Astrocyte of the spinal cord (primary cell): ENCODE measurements around the gene UBXN6.

Experiments
- DNase-seq: peaks from one replicate; pipeline ENCODE4 v3.0.0; 2011; ENCODE audit warnings: low read depth, low spot score
- H3K4me3 ChIP-seq: 2 replicates; pipeline ENCODE4 v1.5.1; 2011; ENCODE audit warnings: low read depth, mild to moderate bottlenecking, low read length, moderate library complexity
- in situ Hi-C: cut with HindIII; loops from 2 replicates; pipeline ENCODE4 v1.10.0; 2017; ENCODE audit warnings: low sequenced_read_pairs
- TF ChIP-seq, protein P1 (sequence below): IDR thresholded peaks from 2 replicates; pipeline ENCODE4 v1.5.1; 2012; ENCODE audit warnings: low read depth, mild to moderate bottlenecking, low read length, inconsistent platforms

UBXN6 gene

DNA sequence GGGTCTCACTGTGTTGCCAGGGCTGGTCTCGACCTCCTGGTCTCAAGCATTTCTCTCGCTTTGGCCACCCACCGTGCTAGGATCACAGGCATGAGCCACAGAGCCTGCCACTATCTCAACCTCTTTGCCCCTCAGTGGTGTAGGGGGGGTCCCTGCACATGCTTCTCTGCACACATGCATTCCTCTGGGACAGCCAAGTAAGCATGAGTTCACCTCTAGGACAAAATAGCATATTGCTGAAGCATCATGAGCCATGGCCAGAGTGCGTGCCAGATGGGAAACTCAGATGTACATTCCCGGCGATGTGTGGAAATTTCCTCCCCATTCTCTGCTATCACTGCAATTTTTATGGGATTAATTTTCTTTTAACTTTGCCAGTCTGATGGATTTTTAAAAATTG is 32.1 kb downstream of the UBXN6 start:
- H3K4me3 ChIP-seq, result no peak overlapping the region
- TF ChIP-seq, protein P1, sequence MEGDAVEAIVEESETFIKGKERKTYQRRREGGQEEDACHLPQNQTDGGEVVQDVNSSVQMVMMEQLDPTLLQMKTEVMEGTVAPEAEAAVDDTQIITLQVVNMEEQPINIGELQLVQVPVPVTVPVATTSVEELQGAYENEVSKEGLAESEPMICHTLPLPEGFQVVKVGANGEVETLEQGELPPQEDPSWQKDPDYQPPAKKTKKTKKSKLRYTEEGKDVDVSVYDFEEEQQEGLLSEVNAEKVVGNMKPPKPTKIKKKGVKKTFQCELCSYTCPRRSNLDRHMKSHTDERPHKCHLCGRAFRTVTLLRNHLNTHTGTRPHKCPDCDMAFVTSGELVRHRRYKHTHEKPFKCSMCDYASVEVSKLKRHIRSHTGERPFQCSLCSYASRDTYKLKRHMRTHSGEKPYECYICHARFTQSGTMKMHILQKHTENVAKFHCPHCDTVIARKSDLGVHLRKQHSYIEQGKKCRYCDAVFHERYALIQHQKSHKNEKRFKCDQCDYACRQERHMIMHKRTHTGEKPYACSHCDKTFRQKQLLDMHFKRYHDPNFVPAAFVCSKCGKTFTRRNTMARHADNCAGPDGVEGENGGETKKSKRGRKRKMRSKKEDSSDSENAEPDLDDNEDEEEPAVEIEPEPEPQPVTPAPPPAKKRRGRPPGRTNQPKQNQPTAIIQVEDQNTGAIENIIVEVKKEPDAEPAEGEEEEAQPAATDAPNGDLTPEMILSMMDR, result no peak
- peak; percentile 57 for DNase-seq
- in situ Hi-C loops, result no loop called here

GRCh38 chr19:4423416-4424126 is 34.0 kb downstream of the UBXN6 start:
- DNase-seq, result no peak
- in situ Hi-C loops, result no loop called here
- TF ChIP-seq, protein P1, result no peak
- H3K4me3 ChIP-seq, result no peak overlapping the region

DNA sequence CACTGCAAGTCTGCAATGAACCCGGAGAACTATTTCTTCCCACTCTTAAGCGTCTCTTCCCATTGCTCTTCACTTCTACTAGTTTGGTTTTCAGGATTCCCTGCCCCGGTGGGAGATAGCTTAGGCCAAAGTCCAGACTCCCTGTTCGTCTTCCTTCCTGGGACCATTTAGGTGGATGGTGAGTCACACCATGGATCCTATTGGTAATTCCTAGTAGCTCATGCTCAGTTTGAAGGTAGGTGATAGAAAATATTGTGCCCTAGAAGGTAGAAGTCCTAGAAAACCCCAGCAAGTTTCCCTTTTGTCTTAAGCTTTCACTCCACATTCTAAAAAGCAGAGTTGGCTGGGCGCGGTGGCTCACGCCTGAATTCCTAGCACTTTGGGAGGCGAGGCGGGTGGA is 41.3 kb downstream of the UBXN6 start:
- no peak overlapping the region for H3K4me3 ChIP-seq
- in situ Hi-C loops, result no loop called here
- TF ChIP-seq, protein P1, result no peak
- no peak for DNase-seq

GRCh38 chr19:4415352-4415751 is 42.2 kb downstream of the UBXN6 start:
- H3K4me3 ChIP-seq, result no peak overlapping the region
- TF ChIP-seq, protein P1, result no peak
- no peak for DNase-seq
- in situ Hi-C loops, result no loop called here

GRCh38 chr19:4414800-4415321 is 42.7 kb downstream of the UBXN6 start:
- DNase-seq, result peak; percentile 16
- in situ Hi-C loops, result no loop called here
- no peak overlapping the region for H3K4me3 ChIP-seq
- TF ChIP-seq, protein P1, result no peak

DNA sequence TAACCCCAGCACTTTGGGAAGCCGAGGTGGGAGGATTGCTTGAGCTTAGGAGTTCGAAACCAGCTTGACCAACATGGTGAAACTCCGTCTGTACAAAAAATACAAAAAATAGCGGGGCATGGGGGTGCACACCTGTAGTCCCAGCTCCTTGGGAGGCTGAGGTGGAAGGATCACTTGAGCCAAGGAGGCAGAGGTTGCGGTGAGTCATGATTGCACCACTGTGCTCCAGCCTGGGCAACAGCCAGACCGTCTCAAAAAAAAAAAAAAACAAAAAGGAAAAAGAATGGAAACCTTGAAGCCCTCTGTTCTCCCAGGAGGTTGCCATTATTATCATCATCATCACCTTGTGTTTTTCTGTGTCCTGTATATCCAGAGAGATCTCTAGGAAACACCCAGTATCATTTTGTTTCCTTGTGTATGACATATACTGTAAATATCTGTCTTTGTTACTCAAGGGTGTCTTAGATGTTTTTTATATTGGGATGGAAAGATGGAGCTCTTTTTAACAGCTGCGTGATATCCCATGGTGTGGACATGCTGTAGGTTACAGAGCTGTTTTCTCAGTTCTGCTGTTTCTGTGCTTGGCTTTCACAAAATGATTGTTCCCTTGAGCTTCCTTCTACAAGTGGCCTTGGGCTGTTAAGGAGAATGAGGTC is 43.3 kb downstream of the UBXN6 start:
- DNase-seq, result peak; percentile 25
- TF ChIP-seq, protein P1, result no peak
- in situ Hi-C loops, result no loop called here
- H3K4me3 ChIP-seq, result no peak overlapping the region
